Measurements from ENCODE around the gene SPTB. TPM values are rescaled to one million over a fixed set of nuclear protein-coding genes. Genes with fewer than 3 reads are reported as not detected.

The SPTB gene
- total and polyA plus RNA-seq, 9 of the 15 experiments (the other 6 are each of a cell fraction or from before 2014, with no cell fraction given): 0.21 to 45.9 (median 11.7) TPM

DNA sequence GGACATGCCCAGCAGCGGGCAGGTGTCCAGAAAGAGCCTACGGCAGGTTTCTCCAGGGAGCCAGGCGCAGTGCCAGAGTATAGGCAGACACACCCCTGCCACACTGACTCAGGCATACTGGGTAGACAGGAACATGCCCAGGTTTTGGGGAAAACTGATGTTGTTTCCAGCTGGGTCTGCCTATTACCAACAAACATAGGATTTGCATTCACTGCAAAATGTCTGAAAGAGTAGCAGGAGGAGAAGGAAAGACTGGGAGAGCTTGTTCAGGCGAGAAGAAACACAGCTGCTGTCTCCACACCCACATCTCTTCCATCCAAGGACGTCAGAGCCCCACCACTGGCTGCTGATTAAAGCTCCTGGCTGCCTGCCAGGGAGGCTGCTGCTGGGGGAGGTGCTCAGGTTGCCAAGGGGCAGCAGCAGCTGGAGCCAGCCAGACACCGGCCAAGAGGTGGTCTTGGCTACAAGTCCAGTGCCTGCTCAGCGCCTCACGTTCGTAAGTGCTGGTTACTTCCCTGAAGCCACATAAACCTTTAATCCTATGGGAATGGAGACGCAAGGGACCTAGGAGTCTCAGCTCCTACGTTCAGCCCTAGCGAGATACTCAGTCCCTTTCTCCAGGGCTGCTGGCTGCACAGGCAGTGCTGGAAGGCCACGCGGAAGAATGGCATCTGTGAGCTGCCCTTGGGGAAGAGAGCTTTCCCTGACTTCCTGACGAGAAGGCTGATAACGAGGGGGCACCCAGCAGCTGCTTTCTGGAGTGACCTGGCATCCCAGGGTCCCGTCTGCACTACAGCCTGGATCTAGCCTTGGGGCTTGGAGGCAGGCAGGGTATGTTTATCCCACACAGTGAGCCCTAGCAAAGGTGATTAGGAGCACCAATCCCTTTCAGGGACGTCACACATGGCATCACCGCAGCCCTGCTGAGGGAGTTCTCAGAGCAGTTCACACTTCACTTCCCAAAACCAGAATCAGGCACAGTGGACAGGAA lies 117.4 kb downstream of the SPTB start (continued):
- TF ChIP-seq, protein P1, sequence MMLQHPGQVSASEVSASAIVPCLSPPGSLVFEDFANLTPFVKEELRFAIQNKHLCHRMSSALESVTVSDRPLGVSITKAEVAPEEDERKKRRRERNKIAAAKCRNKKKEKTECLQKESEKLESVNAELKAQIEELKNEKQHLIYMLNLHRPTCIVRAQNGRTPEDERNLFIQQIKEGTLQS (IDR thresholded peaks at IDR 0.05): no peak
- TF ChIP-seq, protein P1 (CRISPR knock-in tag; conservative IDR thresholded peaks at IDR 0.05): no peak
- TF ChIP-seq, protein P2, sequence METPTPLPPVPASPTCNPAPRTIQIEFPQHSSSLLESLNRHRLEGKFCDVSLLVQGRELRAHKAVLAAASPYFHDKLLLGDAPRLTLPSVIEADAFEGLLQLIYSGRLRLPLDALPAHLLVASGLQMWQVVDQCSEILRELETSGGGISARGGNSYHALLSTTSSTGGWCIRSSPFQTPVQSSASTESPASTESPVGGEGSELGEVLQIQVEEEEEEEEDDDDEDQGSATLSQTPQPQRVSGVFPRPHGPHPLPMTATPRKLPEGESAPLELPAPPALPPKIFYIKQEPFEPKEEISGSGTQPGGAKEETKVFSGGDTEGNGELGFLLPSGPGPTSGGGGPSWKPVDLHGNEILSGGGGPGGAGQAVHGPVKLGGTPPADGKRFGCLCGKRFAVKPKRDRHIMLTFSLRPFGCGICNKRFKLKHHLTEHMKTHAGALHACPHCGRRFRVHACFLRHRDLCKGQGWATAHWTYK (CRISPR knock-in tag; IDR thresholded peaks at IDR 0.05): no peak
- TF ChIP-seq PYGO2 (tag; IDR thresholded peaks at IDR 0.05): no peak
- TF ChIP-seq POLR2H (tag; IDR thresholded peaks at IDR 0.05; ENCODE audit: low read depth): no peak
- TF ChIP-seq CBFA2T3 (IDR thresholded peaks at IDR 0.05): peak; percentile 75
- TF ChIP-seq CC2D1A (IDR thresholded peaks at IDR 0.05): no peak
- TF ChIP-seq CREM (IDR thresholded peaks at IDR 0.05; ENCODE audit: low read depth): peak; percentile 54; the same call in 1 of the 2 replicates
- no peak for TF ChIP-seq BDP1 (IDR thresholded peaks at IDR 0.05; ENCODE audit: insufficient read depth, insufficient read length)
- TF ChIP-seq POLR2AphosphoS5 (IDR thresholded peaks at IDR 0.05; ENCODE audit: control insufficient read depth, insufficient read depth, low read depth, low read length): 0 out of 2 replicates have a peak, but pooled peaks have one; percentile 18
- TF ChIP-seq, protein P3, sequence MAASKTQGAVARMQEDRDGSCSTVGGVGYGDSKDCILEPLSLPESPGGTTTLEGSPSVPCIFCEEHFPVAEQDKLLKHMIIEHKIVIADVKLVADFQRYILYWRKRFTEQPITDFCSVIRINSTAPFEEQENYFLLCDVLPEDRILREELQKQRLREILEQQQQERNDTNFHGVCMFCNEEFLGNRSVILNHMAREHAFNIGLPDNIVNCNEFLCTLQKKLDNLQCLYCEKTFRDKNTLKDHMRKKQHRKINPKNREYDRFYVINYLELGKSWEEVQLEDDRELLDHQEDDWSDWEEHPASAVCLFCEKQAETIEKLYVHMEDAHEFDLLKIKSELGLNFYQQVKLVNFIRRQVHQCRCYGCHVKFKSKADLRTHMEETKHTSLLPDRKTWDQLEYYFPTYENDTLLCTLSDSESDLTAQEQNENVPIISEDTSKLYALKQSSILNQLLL (CRISPR knock-in tag; IDR thresholded peaks at IDR 0.05; ENCODE audit: borderline replicate concordance): no peak
- no peak for TF ChIP-seq CBX3 (IDR thresholded peaks at IDR 0.05; ENCODE audit: borderline replicate concordance in 1 of 2, low read length in 2 of 2)
- TF ChIP-seq NFIC (IDR thresholded peaks at IDR 0.05): peak; percentile 98
- TF ChIP-seq ARID1B (IDR thresholded peaks at IDR 0.05): 0 out of 2 replicates have a peak, but pooled peaks have one; percentile 17
- TF ChIP-seq, protein P4, sequence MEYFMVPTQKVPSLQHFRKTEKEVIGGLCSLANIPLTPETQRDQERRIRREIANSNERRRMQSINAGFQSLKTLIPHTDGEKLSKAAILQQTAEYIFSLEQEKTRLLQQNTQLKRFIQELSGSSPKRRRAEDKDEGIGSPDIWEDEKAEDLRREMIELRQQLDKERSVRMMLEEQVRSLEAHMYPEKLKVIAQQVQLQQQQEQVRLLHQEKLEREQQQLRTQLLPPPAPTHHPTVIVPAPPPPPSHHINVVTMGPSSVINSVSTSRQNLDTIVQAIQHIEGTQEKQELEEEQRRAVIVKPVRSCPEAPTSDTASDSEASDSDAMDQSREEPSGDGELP (CRISPR knock-in tag; IDR thresholded peaks at IDR 0.05; ENCODE audit: borderline replicate concordance): peak; percentile 60; the same call in 1 of the 2 replicates
- TF ChIP-seq, protein P5, sequence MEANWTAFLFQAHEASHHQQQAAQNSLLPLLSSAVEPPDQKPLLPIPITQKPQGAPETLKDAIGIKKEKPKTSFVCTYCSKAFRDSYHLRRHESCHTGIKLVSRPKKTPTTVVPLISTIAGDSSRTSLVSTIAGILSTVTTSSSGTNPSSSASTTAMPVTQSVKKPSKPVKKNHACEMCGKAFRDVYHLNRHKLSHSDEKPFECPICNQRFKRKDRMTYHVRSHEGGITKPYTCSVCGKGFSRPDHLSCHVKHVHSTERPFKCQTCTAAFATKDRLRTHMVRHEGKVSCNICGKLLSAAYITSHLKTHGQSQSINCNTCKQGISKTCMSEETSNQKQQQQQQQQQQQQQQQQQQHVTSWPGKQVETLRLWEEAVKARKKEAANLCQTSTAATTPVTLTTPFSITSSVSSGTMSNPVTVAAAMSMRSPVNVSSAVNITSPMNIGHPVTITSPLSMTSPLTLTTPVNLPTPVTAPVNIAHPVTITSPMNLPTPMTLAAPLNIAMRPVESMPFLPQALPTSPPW (CRISPR knock-in tag; IDR thresholded peaks at IDR 0.05): no peak
- no peak for TF ChIP-seq HDAC6 (IDR thresholded peaks at IDR 0.05; ENCODE audit: low read depth, low read length)
- TF ChIP-seq, protein P6, sequence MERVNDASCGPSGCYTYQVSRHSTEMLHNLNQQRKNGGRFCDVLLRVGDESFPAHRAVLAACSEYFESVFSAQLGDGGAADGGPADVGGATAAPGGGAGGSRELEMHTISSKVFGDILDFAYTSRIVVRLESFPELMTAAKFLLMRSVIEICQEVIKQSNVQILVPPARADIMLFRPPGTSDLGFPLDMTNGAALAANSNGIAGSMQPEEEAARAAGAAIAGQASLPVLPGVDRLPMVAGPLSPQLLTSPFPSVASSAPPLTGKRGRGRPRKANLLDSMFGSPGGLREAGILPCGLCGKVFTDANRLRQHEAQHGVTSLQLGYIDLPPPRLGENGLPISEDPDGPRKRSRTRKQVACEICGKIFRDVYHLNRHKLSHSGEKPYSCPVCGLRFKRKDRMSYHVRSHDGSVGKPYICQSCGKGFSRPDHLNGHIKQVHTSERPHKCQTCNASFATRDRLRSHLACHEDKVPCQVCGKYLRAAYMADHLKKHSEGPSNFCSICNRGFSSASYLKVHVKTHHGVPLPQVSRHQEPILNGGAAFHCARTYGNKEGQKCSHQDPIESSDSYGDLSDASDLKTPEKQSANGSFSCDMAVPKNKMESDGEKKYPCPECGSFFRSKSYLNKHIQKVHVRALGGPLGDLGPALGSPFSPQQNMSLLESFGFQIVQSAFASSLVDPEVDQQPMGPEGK (CRISPR knock-in tag; IDR thresholded peaks at IDR 0.05; ENCODE audit: borderline replicate concordance): no peak

Measured in K562 (cell line).